IMR-90 (cell line): ENCODE results near the gene KIF6. TPM values are rescaled to one million over a fixed set of nuclear protein-coding genes. Genes with fewer than 3 reads are reported as not detected.
"Not testable (repeated sequence)": the region's sequence is repeated elsewhere in the genome, so short reads cannot be mapped to it uniquely, and the experiment has no call there.

Experiments used
- ATAC-seq: fragments of 200-7000 bp; cut with Tn5 transposase; 2 replicates; pipeline ENCODE4 v1.9.1; 2020; ENCODE audit warnings: low read depth, mild to moderate bottlenecking, moderate library complexity
- BruUV-seq: library from RNA; stranded (reverse); fragments of 400-500 nt; replicated peaks from 2 replicates; lab custom pipeline; 2021; lab: Mats Ljungman, UMichigan
- CTCF ChIA-PET: fragments of 300-600 bp; formaldehyde crosslinking; extraction: SDS; loops from one replicate; lab custom pipeline; 2021; ENCODE audit warnings: antibody characterized with exemption; lab: Yijun Ruan, JAX
- POLR2A ChIA-PET: fragments of 300-600 bp; sonication (Branson Sonifier 250); formaldehyde crosslinking; loops from one replicate; lab custom pipeline; 2022; ENCODE audit warnings: antibody characterized with exemption; ENCODE audit not compliant: unreplicated experiment; lab: Charles Lee
- DNase-seq: peaks from one replicate; pipeline ENCODE4 v3.0.0; 2013
- H2AFZ ChIP-seq: replicated peaks from 2 replicates; pipeline ENCODE3; 2013; ENCODE audit warnings: low read length, mild to moderate bottlenecking; ENCODE audit not compliant: poor library complexity
- H2AK5ac ChIP-seq: 2 replicates; pipeline ENCODE4 v1.6.1; 2013; ENCODE audit warnings: low read depth, low read length, inconsistent platforms
- H2AK9ac ChIP-seq: replicated peaks from 2 replicates; pipeline ENCODE3; 2013; ENCODE audit warnings: mild to moderate bottlenecking, low read depth, low read length, moderate library complexity; ENCODE audit not compliant: poor library complexity
- H2BK120ac ChIP-seq: 2 replicates; pipeline ENCODE4 v1.6.1; 2013; ENCODE audit warnings: low read depth, low read length, inconsistent platforms
- H2BK15ac ChIP-seq: 3 replicates; pipeline ENCODE4 v1.6.1; 2013; ENCODE audit warnings: low read depth, low read length, inconsistent platforms
- H2BK20ac ChIP-seq: 2 replicates; pipeline ENCODE4 v1.6.1; 2013; ENCODE audit warnings: low read depth, mild to moderate bottlenecking, inconsistent platforms, low read length, moderate library complexity
- H2BK5ac ChIP-seq: 2 replicates; pipeline ENCODE4 v1.6.1; 2013; ENCODE audit warnings: mild to moderate bottlenecking, low read depth, low read length, inconsistent platforms; ENCODE audit not compliant: poor library complexity, severe bottlenecking
- H3K14ac ChIP-seq: replicated peaks from 2 replicates; pipeline ENCODE4 v1.6.1; 2013; ENCODE audit warnings: low read depth, low read length, inconsistent platforms
- H3K18ac ChIP-seq: 2 replicates; pipeline ENCODE4 v1.6.1; 2013; ENCODE audit warnings: low read depth, low read length, control low read depth
- H3K23ac ChIP-seq: 2 replicates; pipeline ENCODE4 v1.6.1; 2013; ENCODE audit warnings: low read depth, low read length, inconsistent platforms
- H3K27ac ChIP-seq: 2 replicates; pipeline ENCODE4 v1.5.1; 2013; ENCODE audit warnings: mild to moderate bottlenecking, control low read depth, low read length; ENCODE audit not compliant: insufficient read depth
- H3K27me3 ChIP-seq: 2 replicates; pipeline ENCODE4 v1.6.1; 2013; ENCODE audit warnings: low read length; ENCODE audit not compliant: control insufficient read depth, insufficient read depth
- H3K36me3 ChIP-seq: 2 replicates; pipeline ENCODE4 v1.6.1; 2013; ENCODE audit warnings: low read length, mixed read lengths; ENCODE audit not compliant: control insufficient read depth, insufficient read depth
- H3K4ac ChIP-seq: 2 replicates; pipeline ENCODE4 v1.6.1; 2013; ENCODE audit warnings: low read depth, low read length, inconsistent platforms
- H3K4me1 ChIP-seq: 2 replicates; pipeline ENCODE4 v1.6.1; 2013; ENCODE audit warnings: low read length, mixed read lengths; ENCODE audit not compliant: control insufficient read depth, insufficient read depth
- H3K4me2 ChIP-seq: 2 replicates; pipeline ENCODE4 v1.6.1; 2013; ENCODE audit warnings: low read depth, mild to moderate bottlenecking, control low read depth, low read length, moderate library complexity
- H3K4me3 ChIP-seq: 2 replicates; pipeline ENCODE4 v1.5.1; 2013; ENCODE audit warnings: low read depth, mild to moderate bottlenecking, control low read depth, low read length, moderate library complexity; ENCODE audit not compliant: insufficient read depth
- H3K56ac ChIP-seq: 2 replicates; pipeline ENCODE4 v1.6.1; 2013; ENCODE audit warnings: low read length, inconsistent platforms; ENCODE audit not compliant: insufficient read depth; ENCODE audit errors: extremely low read depth
- H3K79me1 ChIP-seq, 2 experiments: 2 replicates each; pipeline ENCODE4 v1.6.1; 2013; ENCODE audit warnings: low read length in 2 of 2, inconsistent platforms in 1 of 2, low read depth in 1 of 2
- H3K9ac ChIP-seq: 2 replicates; pipeline ENCODE4 v1.6.1; 2013; ENCODE audit warnings: low read depth, low read length, control low read depth
- H3K9me1 ChIP-seq: 2 replicates; pipeline ENCODE4 v1.6.1; 2013; ENCODE audit warnings: low read length, inconsistent platforms; ENCODE audit not compliant: insufficient read depth
- H3K9me3 ChIP-seq: 2 replicates; pipeline ENCODE4 v1.6.1; 2013; ENCODE audit warnings: low read length; ENCODE audit not compliant: control insufficient read depth, insufficient read depth
- H4K20me1 ChIP-seq: 2 replicates; pipeline ENCODE4 v1.6.1; 2013; ENCODE audit warnings: low read length, inconsistent platforms; ENCODE audit not compliant: insufficient read depth
- H4K5ac ChIP-seq: 2 replicates; pipeline ENCODE4 v1.6.1; 2013; ENCODE audit warnings: mild to moderate bottlenecking, low read depth, low read length, control low read depth
- H4K8ac ChIP-seq, 2 experiments: 2 replicates each; pipeline ENCODE4 v1.6.1; 2013; ENCODE audit warnings: low read depth in 2 of 2, low read length in 2 of 2, control low read depth in 1 of 2, inconsistent platforms in 1 of 2
- H4K91ac ChIP-seq: 2 replicates; pipeline ENCODE4 v1.6.1; 2013; ENCODE audit warnings: low read depth, low read length, inconsistent platforms; ENCODE audit not compliant: insufficient read depth
- WGBS, 2 experiments: methylation state at CpG; one replicate each; pipeline versions ENCODE4 v1.1.5 to v1.1.7; 2013; ENCODE audit warnings: missing lambda C conversion rate in 2 of 2; ENCODE audit not compliant: insufficient read length in 1 of 2; ENCODE audit errors: extremely low coverage in 2 of 2; 5-methylcytosine and 5-hydroxymethylcytosine counted together
- dilution Hi-C: fragments of 300-500 bp; cut with HindIII; formaldehyde crosslinking; loops from one replicate; pipeline ENCODE4 v1.14.3; 2018; ENCODE audit warnings: low sequenced_read_pairs; ENCODE audit not compliant: unreplicated experiment
- in situ Hi-C: fragments of 300-500 bp; cut with MboI; formaldehyde crosslinking; loops from 3 replicates; pipeline ENCODE4 v1.14.3; 2019; ENCODE audit warnings: low sequenced_read_pairs, inconsistent platforms, mixed read lengths
- intact Hi-C: fragments of 100-400 bp; cut with micrococcal nuclease; formaldehyde crosslinking; loops from 2 replicates; pipeline ENCODE4 v1.10.0; 2022
- polyA plus RNA-seq, 3 experiments: library from polyadenylated mRNA; depleted of rRNA; stranded (reverse); fragments of >200 nt; gene quantifications; 2 replicates each; pipeline ENCODE4 v1.2.3, GENCODE V29; 2012; ENCODE audit warnings: low replicate concordance in 1 of 3
- total RNA-seq: library from RNA; depleted of rRNA; stranded (reverse); fragments of >200 nt; gene quantifications from 2 replicates; pipeline ENCODE4 v1.2.3, GENCODE V29; 2012

KIF6 gene
- total and polyA plus RNA-seq, 2 of the 4 experiments (the other 2 are of a cell fraction): under 0.01 to 0.10 TPM

GRCh38 chr6:39723350-39723749 is 1.9 kb downstream of the KIF6 start:
- H3K9ac ChIP-seq, H3K9me3 ChIP-seq, H3K4me2 ChIP-seq, H3K23ac ChIP-seq, BruUV-seq, H3K4ac ChIP-seq, H4K5ac ChIP-seq, H2AFZ ChIP-seq, DNase-seq, H2BK15ac ChIP-seq, H3K27ac ChIP-seq, H3K27me3 ChIP-seq, CTCF ChIA-PET, H2AK9ac ChIP-seq, dilution Hi-C loops, H3K56ac ChIP-seq, H2BK20ac ChIP-seq, H3K36me3 ChIP-seq, H3K79me1 ChIP-seq, H3K4me1 ChIP-seq, H3K4me3 ChIP-seq, H3K9me1 ChIP-seq, H2BK5ac ChIP-seq, H3K18ac ChIP-seq, H4K20me1 ChIP-seq, H2AK5ac ChIP-seq, H4K8ac ChIP-seq, H4K91ac ChIP-seq, ATAC-seq, in situ Hi-C loops, POLR2A ChIA-PET, H2BK120ac ChIP-seq, intact Hi-C loops, H3K14ac ChIP-seq: not testable (repeated sequence)
- no CpG with 5 or more reads among the region's 4 CpGs for WGBS, 2 experiments
